ENCODE data around the gene XPOT.

XPOT gene

DNA sequence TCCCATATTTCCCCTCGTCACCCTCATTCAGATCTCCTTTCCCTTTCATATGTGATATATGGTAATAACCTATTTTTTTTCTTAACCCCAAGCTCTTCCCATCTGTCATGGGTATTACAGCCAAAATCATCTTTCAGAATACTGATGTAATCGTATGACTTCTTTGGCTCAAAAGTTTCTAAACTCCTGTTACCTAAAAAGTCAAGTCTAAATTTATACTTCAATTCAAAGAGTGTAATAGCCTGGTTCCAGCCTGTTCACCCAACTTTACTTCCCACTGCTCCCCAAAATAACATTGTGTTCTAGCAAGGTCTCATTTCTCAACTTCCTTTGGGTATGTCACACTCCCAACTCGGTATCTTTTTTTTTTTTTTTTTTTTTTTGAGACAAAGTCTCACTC lies 96.2 kb downstream of the XPOT start:
- no peaks in the 10 kb centered on the region for H3K9me3 ChIP-seq (ENCODE audit: insufficient read depth, low read length)
- DNase-seq (ENCODE audit: low read depth, low spot score) = no peak
- H3K9ac ChIP-seq (ENCODE audit: insufficient read length, low read depth) = no peak overlapping the region
- no peaks in the 10 kb centered on the region for H3K4me1 ChIP-seq (ENCODE audit: insufficient read depth, insufficient read length)
- H3K27me3 ChIP-seq (ENCODE audit: insufficient read depth, insufficient read length) = no peaks in the 10 kb centered on the region
- H3K4me3 ChIP-seq (ENCODE audit: insufficient read length, low read depth) = no peak overlapping the region
- H3K36me3 ChIP-seq (ENCODE audit: insufficient read depth, insufficient read length, low read length) = peaks cover 45% of the 10 kb centered on the region
- TF ChIP-seq YY1 (IDR thresholded peaks at IDR 0.05; ENCODE audit: insufficient read depth, insufficient read length) = no peak
- no peak for TF ChIP-seq SUZ12 (IDR thresholded peaks at IDR 0.05; ENCODE audit: extremely low read depth, insufficient read depth, insufficient read length)
- TF ChIP-seq ZNF274 (IDR thresholded peaks at IDR 0.05; ENCODE audit: low read depth, low read length) = no peak
